Activated naive CD4-positive, alpha-beta T cell treated with anti-CD3 and anti-CD28 coated beads, Interleukin-2, amount 50 U/mL, for 72 hours (primary cell): Measurements from ENCODE around the gene MPC2. TPM values are rescaled to one million over a fixed set of nuclear protein-coding genes. Genes with fewer than 3 reads are reported as not detected.

Experiments used
- ATAC-seq, 2 donors: fragments of 150-1000 bp; cut with Tn5 transposase; 2 replicates each; pipeline ENCODE4 v1.10.0; 2021; ENCODE audit warnings: mild to moderate bottlenecking in 2 of 2, moderate library complexity in 2 of 2
- DNase-seq, 2 donors: peaks; one replicate each; pipeline ENCODE4 v3.0.0; 2021 to 2022; ENCODE audit warnings: low spot score in 2 of 2
- H3K27ac Mint-ChIP-seq, 2 donors: one replicate each; pipeline ENCODE4 v1.8.0; 2022; ENCODE audit warnings: mild to moderate bottlenecking in 2 of 2, mixed read lengths in 2 of 2
- H3K36me3 Mint-ChIP-seq, 2 donors: one replicate each; pipeline ENCODE4 v1.8.0; 2022; ENCODE audit warnings: mixed read lengths in 2 of 2
- H3K9me3 Mint-ChIP-seq, 2 donors: one replicate each; pipeline ENCODE4 v1.8.0; 2022; ENCODE audit warnings: mixed read lengths in 2 of 2
- total RNA-seq, 2 donors: library from RNA; stranded (reverse); gene quantifications; one replicate each; pipeline ENCODE4 v1.2.3, GENCODE V29; 2022

MPC2 gene
- total RNA-seq, 2 donors from 2014 or later, result 60.3 to 68.6 TPM

GRCh38 chr1:167922611-167923074 lies 14.2 kb downstream of the MPC2 start:
- no peak for DNase-seq
- Mint-ChIP-seq H3K36me3 (peaks cover 4% of the 10 kb centered on the region in 2 donors), H3K9me3 (no peaks in the 10 kb centered on the region), H3K27ac (no peak overlapping the region)
- ATAC-seq, result no peak

DNA sequence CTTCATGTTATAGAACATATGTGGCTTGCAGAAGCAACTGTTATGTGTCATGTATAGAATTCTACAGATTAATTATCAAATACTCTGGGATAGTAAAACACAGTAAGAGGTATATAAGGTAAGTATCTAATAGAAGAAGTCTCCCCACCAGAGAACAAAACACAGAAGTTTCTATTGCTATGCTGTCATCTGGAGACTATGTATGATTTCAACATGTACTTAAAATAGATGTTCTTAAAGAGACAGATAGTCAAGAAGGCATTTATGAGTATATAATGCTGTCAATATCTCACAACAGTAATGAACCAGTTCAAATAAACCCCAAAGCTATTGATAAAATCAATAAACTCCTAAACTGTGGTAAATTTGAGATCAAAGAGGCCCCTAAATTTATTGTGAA lies 14.8 kb downstream of the MPC2 start:
- ATAC-seq, result no peak
- Mint-ChIP-seq H3K27ac (no peak overlapping the region), H3K36me3 (peaks cover 4% of the 10 kb centered on the region in 2 donors), H3K9me3 (no peaks in the 10 kb centered on the region)
- DNase-seq, result no peak

DNA sequence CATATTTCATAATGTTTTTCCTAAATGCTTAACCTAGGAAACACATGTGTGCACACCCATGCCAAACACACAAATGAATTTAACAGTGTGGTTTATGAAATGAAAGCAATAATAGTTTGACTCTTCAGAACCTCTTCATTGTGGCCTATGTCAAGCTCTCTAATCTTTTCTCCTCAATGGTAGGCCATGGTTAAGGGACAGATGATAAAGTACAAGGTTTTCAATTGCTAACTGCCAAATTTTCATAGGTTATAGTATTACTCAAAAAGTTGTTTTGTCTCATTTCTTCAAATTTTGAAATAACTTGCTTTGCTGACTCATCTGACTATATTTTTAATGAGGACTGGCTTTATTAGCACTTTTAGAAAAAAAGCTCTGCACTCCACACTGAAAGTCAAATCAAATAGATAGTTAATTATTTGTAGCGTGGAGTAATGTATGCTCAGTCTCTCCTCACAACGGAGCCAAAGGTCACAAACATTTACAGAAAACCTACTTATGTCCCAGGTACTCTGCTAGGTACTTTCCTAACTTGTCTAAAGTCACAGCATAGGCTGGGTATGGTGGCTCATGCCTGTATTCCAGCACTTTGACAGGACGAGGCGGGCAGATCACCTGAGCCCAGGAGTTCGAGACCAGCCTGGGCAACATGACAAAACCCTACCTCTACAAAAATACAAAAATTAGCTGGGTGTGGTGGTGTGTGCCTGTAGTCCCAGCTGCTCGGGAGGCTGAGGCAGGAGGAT lies 19.9 kb downstream of the MPC2 start:
- no peak for DNase-seq
- Mint-ChIP-seq H3K36me3 (no peaks in the 10 kb centered on the region), H3K9me3 (no peaks in the 10 kb centered on the region), H3K27ac (no peak overlapping the region)
- no peak for ATAC-seq

GRCh38 chr1:167915569-167915968 lies 21.3 kb downstream of the MPC2 start:
- Mint-ChIP-seq H3K36me3 (no peaks in the 10 kb centered on the region), H3K27ac (peak overlapping the region in 1 of 2 donors; percentile 34), H3K9me3 (no peaks in the 10 kb centered on the region)
- DNase-seq, result no peak
- ATAC-seq, result no peak

DNA sequence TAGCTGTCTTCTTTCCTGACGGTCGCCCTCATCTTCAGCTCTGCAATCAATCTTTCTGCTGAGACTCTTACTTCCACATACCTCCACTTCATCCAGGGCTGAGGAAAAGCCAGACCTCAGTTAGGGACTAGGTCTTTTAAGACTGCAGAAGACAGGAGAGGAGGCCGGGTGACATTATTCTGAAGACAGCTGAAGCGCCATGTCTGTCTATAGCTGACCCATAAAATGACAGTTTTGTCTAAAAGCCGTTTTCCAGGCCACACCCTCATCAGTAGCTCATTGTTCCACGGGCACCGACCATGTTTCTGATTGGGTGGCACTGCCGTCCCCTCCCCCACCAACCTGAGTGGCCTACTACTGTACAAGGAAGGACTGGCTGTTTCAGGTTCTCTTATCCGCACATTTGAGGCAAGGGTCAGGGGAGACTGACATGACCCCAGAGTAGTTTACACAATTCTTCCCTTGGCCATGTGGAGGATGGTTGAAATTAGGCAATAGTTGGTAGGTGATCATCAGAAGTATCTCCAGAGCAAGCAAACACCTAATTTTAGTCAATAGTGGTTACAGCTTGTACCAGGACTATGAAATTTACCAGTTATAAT lies 22.9 kb downstream of the MPC2 start, which contains the start of gene ADCY10:
Gene ADCY10 (minus strand): TSS at position 240 of the 602 bp plus-strand sequence. CDS start 8,994 bp downstream, outside the sequence.
- DNase-seq (no peak), ATAC-seq (no peak)
- H3K36me3 Mint-ChIP-seq, result peaks cover 0 to 6% of the 10 kb centered on the region in 2 donors
- H3K9me3 Mint-ChIP-seq, result no peaks in the 10 kb centered on the region
- H3K27ac Mint-ChIP-seq, result no peak within 1 kb of the TSS

- ATAC-seq (no peak), DNase-seq (no peak)
- Mint-ChIP-seq H3K27ac (no peak overlapping the region), H3K36me3 (peaks cover 0 to 6% of the 10 kb centered on the region in 2 donors), H3K9me3 (no peaks in the 10 kb centered on the region)
Measured at GRCh38 chr1:167912294-167912693, 24.6 kb downstream of the MPC2 start.

- Mint-ChIP-seq H3K27ac (no peak overlapping the region), H3K9me3 (no peaks in the 10 kb centered on the region), H3K36me3 (peaks cover 0 to 6% of the 10 kb centered on the region in 2 donors)
- ATAC-seq (no peak), DNase-seq (no peak)
Measured at GRCh38 chr1:167911413-167911812, 25.5 kb downstream of the MPC2 start.

DNA sequence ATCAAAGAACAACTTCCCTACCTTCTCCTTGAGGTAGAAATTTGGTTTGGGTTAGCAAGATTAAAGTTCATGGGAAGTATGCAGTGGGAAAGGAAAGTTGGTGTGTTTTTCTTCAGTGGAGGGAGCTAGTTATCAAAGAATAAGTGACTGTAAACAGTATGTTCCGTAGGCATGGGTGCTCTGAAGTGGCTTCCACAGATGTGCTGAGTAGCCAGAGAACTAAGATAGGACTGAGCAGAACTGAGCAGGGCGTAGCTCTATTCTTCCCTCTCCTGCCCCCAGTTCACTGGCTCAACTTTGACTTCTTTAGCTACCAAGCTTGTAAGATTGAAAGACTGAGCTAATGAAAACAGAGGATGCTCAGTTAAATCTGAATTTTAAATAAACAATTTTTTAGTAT lies 26.3 kb downstream of the MPC2 start:
- peaks cover 0 to 6% of the 10 kb centered on the region in 2 donors for H3K36me3 Mint-ChIP-seq
- no peaks in the 10 kb centered on the region for H3K9me3 Mint-ChIP-seq
- ATAC-seq (no peak), DNase-seq (no peak)
- H3K27ac Mint-ChIP-seq, result no peak overlapping the region

DNA sequence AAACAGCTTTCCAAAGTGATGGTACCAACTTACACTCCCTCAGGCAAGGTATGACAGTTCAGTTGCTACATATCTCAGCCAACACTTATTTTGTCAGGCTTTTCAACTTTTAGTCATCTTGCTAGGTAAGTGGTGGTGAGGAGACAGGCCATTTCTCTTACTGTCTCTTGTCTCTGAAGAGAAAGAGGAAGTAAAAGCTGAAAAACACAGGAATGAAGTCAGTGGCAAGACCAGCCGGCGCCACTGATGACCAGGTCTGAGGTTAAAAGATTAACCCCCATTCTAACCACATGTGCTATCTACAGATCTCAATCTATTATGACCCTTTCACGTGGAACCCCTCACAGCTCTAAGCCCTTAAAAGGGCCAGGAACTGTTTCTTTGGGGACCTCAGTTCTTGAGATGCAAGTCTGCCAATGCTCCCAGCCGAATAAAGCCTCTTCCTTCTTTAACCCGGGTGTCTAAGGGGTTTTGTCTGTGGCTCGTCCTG lies 27.1 kb downstream of the MPC2 start:
- Mint-ChIP-seq H3K36me3 (peaks cover 0 to 6% of the 10 kb centered on the region in 2 donors), H3K9me3 (no peaks in the 10 kb centered on the region), H3K27ac (no peak overlapping the region)
- ATAC-seq (no peak), DNase-seq (no peak)

DNA sequence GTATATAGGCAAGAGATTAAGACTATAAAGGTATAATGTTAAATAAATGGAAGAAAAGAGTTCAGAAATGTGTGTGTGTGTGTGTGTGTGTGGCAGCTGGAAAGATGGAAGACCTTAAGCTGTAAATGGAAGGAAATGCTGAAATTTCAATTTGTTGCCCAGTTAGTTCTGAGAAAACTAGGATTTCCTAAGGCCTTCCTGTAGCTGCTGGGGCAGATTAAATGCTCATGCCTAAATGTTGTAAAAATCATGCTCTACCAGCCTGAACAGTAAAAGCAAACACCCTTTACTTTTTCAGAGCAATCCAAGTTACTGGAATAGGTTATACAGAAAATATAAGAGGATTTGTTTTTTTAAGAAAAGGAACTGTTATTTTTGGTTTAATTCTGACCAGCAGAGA lies 31.2 kb downstream of the MPC2 start:
- DNase-seq (no peak), ATAC-seq (no peak)
- Mint-ChIP-seq H3K9me3 (no peaks in the 10 kb centered on the region), H3K27ac (peak overlapping the region in 1 of 2 donors; percentile 58), H3K36me3 (peaks cover 0 to 6% of the 10 kb centered on the region in 2 donors)

- DNase-seq (no peak), ATAC-seq (no peak)
- H3K27ac Mint-ChIP-seq, result peak overlapping the region in 1 of 2 donors; percentile 58
- peaks cover 0 to 3% of the 10 kb centered on the region in 2 donors for H3K36me3 Mint-ChIP-seq
- H3K9me3 Mint-ChIP-seq, result no peaks in the 10 kb centered on the region
Measured at GRCh38 chr1:167905182-167905581, 31.7 kb downstream of the MPC2 start.

- Mint-ChIP-seq H3K9me3 (no peaks in the 10 kb centered on the region), H3K27ac (no peak overlapping the region), H3K36me3 (no peaks in the 10 kb centered on the region)
- ATAC-seq (no peak), DNase-seq (no peak)
Measured at GRCh38 chr1:167904652-167905130, 32.2 kb downstream of the MPC2 start.

GRCh38 chr1:167900907-167901306 lies 36.0 kb downstream of the MPC2 start:
- ATAC-seq, result no peak
- H3K9me3 Mint-ChIP-seq, result no peaks in the 10 kb centered on the region
- H3K27ac Mint-ChIP-seq, result no peak overlapping the region
- no peaks in the 10 kb centered on the region for H3K36me3 Mint-ChIP-seq
- DNase-seq, result no peak

- Mint-ChIP-seq H3K9me3 (no peaks in the 10 kb centered on the region), H3K27ac (no peak overlapping the region), H3K36me3 (no peaks in the 10 kb centered on the region)
- DNase-seq (no peak), ATAC-seq (no peak)
Measured at GRCh38 chr1:167899253-167899681, 37.6 kb downstream of the MPC2 start.

DNA sequence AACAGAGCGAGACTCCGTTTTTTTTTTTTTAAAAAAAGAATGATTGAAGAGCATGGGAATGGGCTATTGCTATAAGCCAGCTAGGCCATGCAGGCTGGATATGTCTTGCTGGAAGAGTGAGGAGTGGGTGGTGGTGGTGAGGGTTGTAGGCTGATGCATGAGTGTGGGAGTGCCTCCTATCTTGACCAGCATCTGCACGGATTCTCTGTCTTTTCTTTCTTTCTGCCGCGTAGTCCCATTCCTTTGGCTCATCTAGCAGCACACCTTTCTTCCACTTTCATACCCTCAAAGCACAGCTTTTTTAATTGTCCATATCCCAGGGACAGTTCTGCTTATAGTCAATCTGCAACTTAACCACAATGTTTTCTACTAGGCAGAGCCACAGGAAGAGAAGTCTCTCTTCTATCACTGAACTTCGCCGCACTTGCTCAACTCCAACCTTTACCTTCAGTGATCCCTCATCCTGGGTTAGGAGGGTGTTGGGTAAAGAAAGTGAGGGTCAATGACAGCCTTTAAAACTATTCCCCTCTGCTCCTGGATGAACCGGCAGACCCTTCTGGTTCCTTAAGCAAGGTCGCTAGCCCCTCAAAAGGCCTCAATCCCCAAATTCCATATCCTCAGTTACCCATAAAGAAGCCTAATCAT lies 38.2 kb downstream of the MPC2 start:
- Mint-ChIP-seq H3K27ac (no peak overlapping the region), H3K9me3 (no peaks in the 10 kb centered on the region), H3K36me3 (no peaks in the 10 kb centered on the region)
- ATAC-seq (no peak), DNase-seq (no peak)

DNA sequence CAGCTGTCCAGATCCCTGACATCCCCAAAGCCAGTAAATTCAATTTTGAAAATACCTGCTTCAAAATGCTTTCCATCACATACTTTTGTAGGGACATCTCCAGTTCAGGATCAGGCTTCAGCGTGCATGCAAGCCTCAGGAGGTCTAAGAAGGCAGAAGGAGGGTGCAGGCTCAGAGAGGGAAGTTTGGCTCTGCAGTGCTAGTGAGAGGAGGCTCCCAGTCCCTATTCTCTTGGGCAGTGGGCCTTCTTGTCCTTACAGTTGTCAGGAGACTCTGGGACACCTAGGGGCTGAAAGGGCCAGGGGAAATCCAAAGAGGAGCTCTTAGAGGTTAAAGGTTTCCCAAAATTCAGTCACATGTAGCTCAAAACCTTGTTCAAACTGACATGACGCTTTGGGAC lies 43.1 kb downstream of the MPC2 start:
- H3K36me3 Mint-ChIP-seq, result no peaks in the 10 kb centered on the region
- DNase-seq, result no peak
- no peak for ATAC-seq
- H3K27ac Mint-ChIP-seq, result no peak overlapping the region
- no peaks in the 10 kb centered on the region for H3K9me3 Mint-ChIP-seq

- DNase-seq, result no peak
- no peaks in the 10 kb centered on the region for H3K9me3 Mint-ChIP-seq
- no peaks in the 10 kb centered on the region for H3K36me3 Mint-ChIP-seq
- no peak overlapping the region for H3K27ac Mint-ChIP-seq
- ATAC-seq, result no peak
Measured at GRCh38 chr1:167890400-167890799, 46.5 kb downstream of the MPC2 start.
